Suprapubic skin (tissue), 4 donors: ENCODE data around the gene CHN2. TPM values are rescaled to one million over a fixed set of nuclear protein-coding genes. Genes with fewer than 3 reads are reported as not detected.

Source experiments
- DNase-seq, 2 donors: peaks; one replicate each; pipeline ENCODE4 v3.0.0-alpha.2; 2019; ENCODE audit warnings: low spot score in 2 of 2
- H3K27ac ChIP-seq: fragments of 200-600 bp; sonication (generic); one replicate; pipeline ENCODE4 v1.5.1; 2019
- H3K27me3 ChIP-seq: fragments of 200-600 bp; sonication (generic); one replicate; pipeline ENCODE4 v1.5.1; 2019
- H3K36me3 ChIP-seq: fragments of 200-600 bp; sonication (generic); one replicate; pipeline ENCODE4 v1.5.1; 2019
- H3K4me1 ChIP-seq: fragments of 200-600 bp; sonication (generic); one replicate; pipeline ENCODE4 v1.5.1; 2019
- H3K4me3 ChIP-seq: fragments of 200-600 bp; sonication (generic); one replicate; pipeline ENCODE4 v1.5.1; 2019; ENCODE audit warnings: mild to moderate bottlenecking
- H3K9me3 ChIP-seq: fragments of 200-600 bp; sonication (generic); one replicate; pipeline ENCODE4 v1.5.1; 2019
- CTCF ChIP-seq, 2 donors: fragments of 200-600 bp in 1 of 2; fragments of 450-650 bp in 1 of 2; sonication (generic) in 1 of 2; IDR thresholded peaks; one replicate each; pipeline ENCODE4 v1.5.1; 2016 to 2019; ENCODE audit warnings: antibody characterized with exemption in 2 of 2, mild to moderate bottlenecking in 1 of 2, moderate library complexity in 1 of 2
- EP300 ChIP-seq: sonication (generic); formaldehyde crosslinking; IDR thresholded peaks from one replicate; pipeline ENCODE4 v1.6.1; 2017; ENCODE audit warnings: antibody characterized with exemption
- POLR2A ChIP-seq, 2 donors: fragments of 450-650 bp; IDR thresholded peaks; one replicate each; pipeline ENCODE4 v1.6.1; 2017; ENCODE audit warnings: antibody characterized with exemption in 2 of 2, mild to moderate bottlenecking in 2 of 2, moderate library complexity in 2 of 2
- POLR2AphosphoS5 ChIP-seq, 3 donors: sonication (generic); formaldehyde crosslinking; IDR thresholded peaks; one replicate each; pipeline ENCODE4 v1.6.1; 2017; ENCODE audit warnings: antibody characterized with exemption in 3 of 3
- WGBS: methylation state at CpG from one replicate; pipeline ENCODE4 v1.1.5; 2018; 5-methylcytosine and 5-hydroxymethylcytosine counted together
- total RNA-seq, 4 donors: library from RNA; depleted of rRNA; stranded (reverse); fragments of >200 nt; gene quantifications; one replicate each; pipeline ENCODE4 v1.1.0, GENCODE V29; 2016

The CHN2 gene
- total RNA-seq, 4 donors from 2014 or later, result 3.3 to 9.6 (median 6.2) TPM

GRCh38 chr7:29197916-29198315, 3.3 kb downstream of the CHN2 start:
- no peak overlapping the region for H3K4me3 ChIP-seq
- peaks cover 26% of the 10 kb centered on the region for H3K27me3 ChIP-seq
- H3K36me3 ChIP-seq, result no peaks in the 10 kb centered on the region
- 95% methylated on average over 3 of the region's 3 CpGs for WGBS
- no peaks in the 10 kb centered on the region for H3K9me3 ChIP-seq
- TF ChIP-seq POLR2A (IDR thresholded peaks at IDR 0.05) (no peak), POLR2AphosphoS5 (IDR thresholded peaks at IDR 0.05) (no peak), EP300 (no peak)
- DNase-seq, result no peak
- H3K27ac ChIP-seq, result no peak overlapping the region
- peaks cover 20% of the 10 kb centered on the region for H3K4me1 ChIP-seq

- Histone ChIP-seq H3K9me3 (no peaks in the 10 kb centered on the region), H3K4me3 (no peak overlapping the region), H3K4me1 (peaks cover 9% of the 10 kb centered on the region), H3K36me3 (no peaks in the 10 kb centered on the region), H3K27ac (no peak overlapping the region), H3K27me3 (peaks cover 14% of the 10 kb centered on the region)
- no peak for DNase-seq
- TF ChIP-seq POLR2AphosphoS5 (IDR thresholded peaks at IDR 0.05) (no peak), POLR2A (IDR thresholded peaks at IDR 0.05) (no peak), CTCF (IDR thresholded peaks at IDR 0.05) (no peak), EP300 (no peak)
- WGBS, result 95% methylated on average over 3 of the region's 3 CpGs
Observed at GRCh38 chr7:29199776-29200175, 5.2 kb downstream of the CHN2 start.

GRCh38 chr7:29202651-29203069, 8.1 kb downstream of the CHN2 start:
- 84% methylated on average over 5 of the region's 5 CpGs for WGBS
- Histone ChIP-seq H3K27me3 (no peaks in the 10 kb centered on the region), H3K9me3 (no peaks in the 10 kb centered on the region), H3K4me1 (no peaks in the 10 kb centered on the region), H3K27ac (no peak overlapping the region), H3K36me3 (no peaks in the 10 kb centered on the region), H3K4me3 (no peak overlapping the region)
- no peak for DNase-seq
- TF ChIP-seq POLR2AphosphoS5 (IDR thresholded peaks at IDR 0.05) (no peak), CTCF (IDR thresholded peaks at IDR 0.05) (no peak), EP300 (no peak), POLR2A (IDR thresholded peaks at IDR 0.05) (no peak)

- Histone ChIP-seq H3K27ac (no peak overlapping the region), H3K9me3 (no peaks in the 10 kb centered on the region), H3K36me3 (no peaks in the 10 kb centered on the region), H3K4me3 (no peak overlapping the region), H3K4me1 (peaks cover 3% of the 10 kb centered on the region), H3K27me3 (no peaks in the 10 kb centered on the region)
- TF ChIP-seq EP300 (no peak), POLR2A (IDR thresholded peaks at IDR 0.05) (no peak), POLR2AphosphoS5 (IDR thresholded peaks at IDR 0.05) (no peak)
- no peak for DNase-seq
- WGBS, result 70% methylated on average over 6 of the region's 6 CpGs
Observed at GRCh38 chr7:29204491-29205272, 10.1 kb downstream of the CHN2 start.

GRCh38 chr7:29207162-29207801, 12.7 kb downstream of the CHN2 start:
- H3K4me3 ChIP-seq, result no peak overlapping the region
- no peak for DNase-seq
- 49% methylated on average over 5 of the region's 5 CpGs for WGBS
- peaks cover 3% of the 10 kb centered on the region for H3K4me1 ChIP-seq
- TF ChIP-seq POLR2A (IDR thresholded peaks at IDR 0.05) (no peak), EP300 (no peak), CTCF (IDR thresholded peaks at IDR 0.05) (no peak), POLR2AphosphoS5 (IDR thresholded peaks at IDR 0.05) (no peak)
- no peaks in the 10 kb centered on the region for H3K36me3 ChIP-seq
- H3K27ac ChIP-seq, result no peak overlapping the region
- no peaks in the 10 kb centered on the region for H3K27me3 ChIP-seq
- H3K9me3 ChIP-seq, result no peaks in the 10 kb centered on the region
